AG04450 (cell line): Measurements from ENCODE around the gene RHBDD3. TPM values are rescaled to one million over a fixed set of nuclear protein-coding genes. Genes with fewer than 3 reads are reported as not detected.

Experiments
- CTCF ChIA-PET: fragments of 300-600, 350-600 bp; formaldehyde crosslinking; extraction: SDS; loops from one replicate; lab custom pipeline; 2022; ENCODE audit warnings: antibody characterized with exemption, inconsistent platforms; lab: Charles Lee
- POLR2A ChIA-PET: fragments of 350-600 bp; formaldehyde crosslinking; extraction: SDS; loops from one replicate; lab custom pipeline; 2021; ENCODE audit warnings: antibody characterized with exemption, inconsistent platforms; lab: Yijun Ruan, JAX
- DNase-seq: peaks from one replicate; pipeline ENCODE4 v3.0.0-alpha.2; 2011; ENCODE audit warnings: low read depth, low spot score
- H3K27ac ChIP-seq: one replicate; pipeline ENCODE4 v1.5.1; 2012; ENCODE audit warnings: low read depth, low read length, control low read depth
- H3K27me3 ChIP-seq: one replicate; pipeline ENCODE4 v1.6.0; 2012; ENCODE audit warnings: low read length; ENCODE audit not compliant: control insufficient read depth, insufficient read depth
- H3K4me3 ChIP-seq: 2 replicates; pipeline ENCODE4 v1.5.1; 2011; ENCODE audit warnings: mild to moderate bottlenecking, low read depth, low read length, control low read depth
- H3K9me3 ChIP-seq: 2 replicates; pipeline ENCODE4 v1.5.1; 2012; ENCODE audit warnings: low read length; ENCODE audit not compliant: control insufficient read depth, insufficient read depth
- polyA plus RNA-seq: library from polyadenylated mRNA; depleted of rRNA; stranded (reverse); fragments of >200 nt; gene quantifications from 2 replicates; pipeline ENCODE4 v1.2.3, GENCODE V29; 2011
- TF ChIP-seq, protein P1 (sequence below): IDR thresholded peaks from 2 replicates; pipeline ENCODE4 v1.5.1; 2011; ENCODE audit warnings: low read depth, low read length, control low read depth, inconsistent platforms

Gene RHBDD3
- polyA plus RNA-seq, 1 experiment, result 9.9 TPM

GRCh38 chr22:29260601-29261315, 7.0 kb downstream of the RHBDD3 start:
- Histone ChIP-seq H3K4me3 (no peak overlapping the region), H3K27ac (no peak overlapping the region), H3K9me3 (no peaks in the 10 kb centered on the region), H3K27me3 (no peaks in the 10 kb centered on the region)
- DNase-seq, result no peak
- CTCF ChIA-PET, result no interaction called here
- POLR2A ChIA-PET, result no interaction called here
- TF ChIP-seq, protein P1, sequence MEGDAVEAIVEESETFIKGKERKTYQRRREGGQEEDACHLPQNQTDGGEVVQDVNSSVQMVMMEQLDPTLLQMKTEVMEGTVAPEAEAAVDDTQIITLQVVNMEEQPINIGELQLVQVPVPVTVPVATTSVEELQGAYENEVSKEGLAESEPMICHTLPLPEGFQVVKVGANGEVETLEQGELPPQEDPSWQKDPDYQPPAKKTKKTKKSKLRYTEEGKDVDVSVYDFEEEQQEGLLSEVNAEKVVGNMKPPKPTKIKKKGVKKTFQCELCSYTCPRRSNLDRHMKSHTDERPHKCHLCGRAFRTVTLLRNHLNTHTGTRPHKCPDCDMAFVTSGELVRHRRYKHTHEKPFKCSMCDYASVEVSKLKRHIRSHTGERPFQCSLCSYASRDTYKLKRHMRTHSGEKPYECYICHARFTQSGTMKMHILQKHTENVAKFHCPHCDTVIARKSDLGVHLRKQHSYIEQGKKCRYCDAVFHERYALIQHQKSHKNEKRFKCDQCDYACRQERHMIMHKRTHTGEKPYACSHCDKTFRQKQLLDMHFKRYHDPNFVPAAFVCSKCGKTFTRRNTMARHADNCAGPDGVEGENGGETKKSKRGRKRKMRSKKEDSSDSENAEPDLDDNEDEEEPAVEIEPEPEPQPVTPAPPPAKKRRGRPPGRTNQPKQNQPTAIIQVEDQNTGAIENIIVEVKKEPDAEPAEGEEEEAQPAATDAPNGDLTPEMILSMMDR, result no peak

DNA sequence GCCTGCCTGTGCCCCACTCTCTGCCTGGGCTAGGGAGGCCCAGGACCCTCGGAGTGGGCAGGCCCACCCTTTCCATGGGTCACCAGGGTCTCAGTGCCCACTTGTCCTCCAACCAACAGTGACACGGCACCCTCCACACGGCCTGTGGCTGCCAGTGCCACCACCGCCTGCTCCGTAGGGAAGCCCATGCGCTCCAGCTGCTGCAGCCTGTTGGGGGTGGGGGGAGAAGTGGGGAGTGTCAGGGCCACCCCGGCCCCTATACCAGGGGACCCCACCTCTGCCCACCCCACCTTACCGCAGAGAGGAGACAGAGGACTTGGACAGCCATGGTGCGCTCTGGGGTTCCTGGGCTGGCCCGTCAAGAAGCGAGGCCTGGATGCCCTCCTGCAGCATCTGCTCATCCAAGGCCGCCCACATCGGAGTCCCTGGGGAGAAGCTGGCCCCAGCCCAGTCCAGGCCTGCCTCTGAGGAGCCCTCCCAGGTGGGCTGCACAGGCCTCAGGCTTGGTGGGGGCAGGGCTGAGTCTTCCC, 7.7 kb downstream of the RHBDD3 start:
- POLR2A ChIA-PET, result no interaction called here
- no peak for DNase-seq
- CTCF ChIA-PET, result no interaction called here
- Histone ChIP-seq H3K4me3 (no peak overlapping the region), H3K9me3 (no peaks in the 10 kb centered on the region), H3K27ac (no peak overlapping the region), H3K27me3 (no peaks in the 10 kb centered on the region)
- TF ChIP-seq, protein P1, result no peak

DNA sequence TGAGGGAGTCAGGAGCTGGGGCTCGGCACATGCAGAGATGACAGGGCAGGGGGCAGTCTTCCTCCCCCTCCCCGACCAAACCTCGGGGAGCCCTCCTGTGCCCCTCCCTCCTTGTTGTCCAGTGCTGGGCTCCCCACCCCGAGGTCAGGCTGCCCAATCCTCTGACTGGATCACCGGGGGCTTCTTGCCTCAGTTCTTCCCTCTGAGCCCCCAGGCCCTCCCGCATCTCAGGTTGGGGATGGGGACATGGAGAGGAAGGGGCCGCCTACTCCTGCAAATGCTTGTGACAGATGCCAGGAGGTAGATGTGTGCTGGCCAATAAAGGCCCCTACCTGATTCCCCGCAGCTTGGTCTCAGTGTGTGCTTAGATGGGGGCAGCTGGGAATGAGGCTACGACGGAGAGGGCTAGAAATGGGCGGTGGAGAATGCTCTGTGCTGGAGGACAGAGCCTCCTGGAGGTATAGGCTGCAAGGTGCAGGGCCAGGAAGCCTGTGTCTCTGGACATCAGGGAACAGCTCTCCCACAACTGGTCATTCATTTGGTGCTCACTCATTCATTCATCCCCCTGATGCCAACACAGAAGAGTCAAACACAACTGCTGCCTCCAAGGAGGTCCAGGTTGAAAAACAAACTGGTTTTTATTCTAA, 8.4 kb downstream of the RHBDD3 start:
- no peak overlapping the region for H3K4me3 ChIP-seq
- POLR2A ChIA-PET, result interaction anchor here (0.6 kb wide), 1 partner anchor 500 kb away, joined by 6 read pairs; no protein-coding TSS in a partner anchor
- DNase-seq, result no peak
- no peak overlapping the region for H3K27ac ChIP-seq
- CTCF ChIA-PET, result no interaction called here
- TF ChIP-seq, protein P1, result no peak; the same call in 1 of the 2 replicates
- no peaks in the 10 kb centered on the region for H3K9me3 ChIP-seq
- H3K27me3 ChIP-seq, result no peaks in the 10 kb centered on the region

DNA sequence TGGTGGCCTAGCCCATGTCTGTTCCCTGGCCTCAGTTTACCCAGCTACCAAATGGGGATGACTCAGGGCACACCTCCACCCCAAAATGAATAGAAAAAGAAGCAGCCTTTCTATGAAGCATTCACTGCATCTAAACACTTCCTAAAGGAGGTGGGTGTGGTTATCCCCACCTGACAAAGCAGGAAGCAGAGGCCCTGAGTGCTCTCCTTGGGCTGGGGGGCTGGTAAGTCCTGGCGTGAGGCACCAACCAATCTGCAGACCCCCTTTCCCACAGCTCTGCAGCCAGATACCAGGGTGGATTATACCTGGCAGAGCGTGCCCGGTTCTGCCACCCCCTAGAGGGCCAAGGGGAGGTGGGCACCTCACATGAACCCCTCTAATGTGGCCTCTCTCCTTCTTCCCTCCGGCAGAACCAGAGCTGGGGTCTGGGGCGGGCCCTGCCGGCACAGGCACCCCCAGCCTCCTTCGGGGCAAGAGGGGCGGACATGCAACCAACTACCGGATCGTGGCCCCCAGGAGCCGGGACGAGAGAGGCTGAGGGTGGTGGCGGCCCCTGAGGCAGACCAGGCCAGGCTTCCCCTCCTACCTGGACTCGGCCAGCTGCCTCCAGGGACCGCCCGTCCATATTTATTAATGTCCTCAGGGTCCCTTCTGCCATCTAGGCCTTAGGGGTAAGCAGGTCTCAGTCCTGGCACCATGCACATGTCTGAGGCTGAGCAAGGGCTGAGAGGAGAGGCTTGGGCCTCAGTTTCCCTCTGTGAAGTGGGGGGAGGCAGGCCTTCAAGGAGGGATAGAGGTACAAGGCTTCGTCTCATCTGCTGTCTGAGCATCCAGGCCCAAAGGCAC, 9.2 kb downstream of the RHBDD3 start:
- DNase-seq, result no peak
- ChIA-PET POLR2A (interaction anchor here (0.6 kb wide), 1 partner anchor 500 kb away, joined by 6 read pairs; no protein-coding TSS in a partner anchor), CTCF (interaction anchor here (2.5 kb wide), 1 partner anchor 13 kb away, joined by 11 read pairs; no protein-coding TSS in a partner anchor)
- TF ChIP-seq, protein P1, result no peak
- no peaks in the 10 kb centered on the region for H3K9me3 ChIP-seq
- H3K4me3 ChIP-seq, result no peak overlapping the region
- H3K27me3 ChIP-seq, result no peaks in the 10 kb centered on the region
- H3K27ac ChIP-seq, result no peak overlapping the region
